ENCODE results near the gene CCDC92B.

The CCDC92B gene

GRCh38 chr17:2718150-2718938 lies 31.1 kb downstream of the CCDC92B start:
- DNase-seq = no peak

GRCh38 chr17:2716649-2717048 lies 32.8 kb downstream of the CCDC92B start:
- no peak for DNase-seq

- no peak for DNase-seq
Measured at GRCh38 chr17:2713881-2714280, 35.6 kb downstream of the CCDC92B start.

- no peak for DNase-seq
Measured at GRCh38 chr17:2712300-2713043, 37.0 kb downstream of the CCDC92B start.

GRCh38 chr17:2711608-2712299 lies 37.7 kb downstream of the CCDC92B start, which contains the start of gene CLUH:
TSS of gene CLUH (minus strand) at chr17:2711764. CDS start at chr17:2711661, 103 bp downstream.
- peak; percentile 99 for DNase-seq

GRCh38 chr17:2710803-2711607 lies 38.4 kb downstream of the CCDC92B start:
- peak; percentile 77 for DNase-seq

GRCh38 chr17:2710071-2710802 lies 39.2 kb downstream of the CCDC92B start:
- no peak for DNase-seq

GRCh38 chr17:2709183-2709661 lies 40.2 kb downstream of the CCDC92B start:
- peak; percentile 63 for DNase-seq

GRCh38 chr17:2708585-2709182 lies 40.8 kb downstream of the CCDC92B start:
- DNase-seq = no peak

- peak; percentile 68 for DNase-seq
Measured at GRCh38 chr17:2707721-2708584, 41.5 kb downstream of the CCDC92B start.

GRCh38 chr17:2706911-2707510 lies 42.4 kb downstream of the CCDC92B start:
- DNase-seq = no peak

GRCh38 chr17:2705888-2706795 lies 43.3 kb downstream of the CCDC92B start:
- DNase-seq = no peak

- no peak for DNase-seq
Measured at GRCh38 chr17:2705263-2705662, 44.2 kb downstream of the CCDC92B start.

- no peak for DNase-seq
Measured at GRCh38 chr17:2704890-2705248, 44.6 kb downstream of the CCDC92B start.

- DNase-seq = peak; percentile 61
Measured at GRCh38 chr17:2704031-2704889, 45.2 kb downstream of the CCDC92B start.

- DNase-seq = peak; percentile 57
Measured at GRCh38 chr17:2703606-2704005, 45.8 kb downstream of the CCDC92B start.

GRCh38 chr17:2703181-2703580 lies 46.3 kb downstream of the CCDC92B start:
- DNase-seq = peak; percentile 43
